M059J (cell line): ENCODE results near the gene IDUA. TPM values are rescaled to one million over a fixed set of nuclear protein-coding genes. Genes with fewer than 3 reads are reported as not detected.

Experiments used
- DNase-seq: peaks from one replicate; pipeline ENCODE4 v3.0.0-alpha.2; 2012; ENCODE audit warnings: low read depth
- total RNA-seq: library from RNA; depleted of rRNA; stranded (reverse); fragments of >200 nt; shearing (Covaris generic); gene quantifications from 2 replicates; pipeline ENCODE4 v1.2.3, GENCODE V29; 2014

Gene IDUA
- total RNA-seq, 1 experiment from 2014 or later, result 11.9 TPM

- DNase-seq, result no peak
Observed at GRCh38 chr4:1030559-1030958, 43.7 kb downstream of the IDUA start.

GRCh38 chr4:1031346-1031745, 44.5 kb downstream of the IDUA start:
- no peak for DNase-seq

GRCh38 chr4:1031956-1032795, 45.3 kb downstream of the IDUA start:
- no peak for DNase-seq

GRCh38 chr4:1032861-1033260, 46.0 kb downstream of the IDUA start:
- no peak for DNase-seq

GRCh38 chr4:1033840-1034551, 47.2 kb downstream of the IDUA start:
- peak; percentile 71 for DNase-seq

- no peak for DNase-seq
Observed at GRCh38 chr4:1035510-1035909, 48.7 kb downstream of the IDUA start.

GRCh38 chr4:1036095-1036494, 49.3 kb downstream of the IDUA start:
- no peak for DNase-seq

GRCh38 chr4:1036976-1037810, 50.3 kb downstream of the IDUA start:
- no peak for DNase-seq

- no peak for DNase-seq
Observed at GRCh38 chr4:1038948-1039492, 52.2 kb downstream of the IDUA start.

GRCh38 chr4:1039493-1040343, 52.9 kb downstream of the IDUA start:
- DNase-seq, result peak; percentile 62

GRCh38 chr4:1040344-1041146, 53.7 kb downstream of the IDUA start:
- no peak for DNase-seq

GRCh38 chr4:1041147-1041935, 54.5 kb downstream of the IDUA start:
- DNase-seq, result peak; percentile 57

GRCh38 chr4:1041936-1042330, 55.1 kb downstream of the IDUA start:
- no peak for DNase-seq

GRCh38 chr4:1042352-1043055, 55.7 kb downstream of the IDUA start:
- no peak for DNase-seq

GRCh38 chr4:1043162-1043561, 56.3 kb downstream of the IDUA start:
- DNase-seq, result no peak

GRCh38 chr4:1043651-1044468, 57.0 kb downstream of the IDUA start:
- peak; percentile 99 for DNase-seq

GRCh38 chr4:1044469-1045192, 57.8 kb downstream of the IDUA start:
- DNase-seq, result no peak
